Endometrial microvascular endothelial cells (primary cell): ENCODE measurements around the gene LMCD1. TPM values are rescaled to one million over a fixed set of nuclear protein-coding genes. Genes with fewer than 3 reads are reported as not detected.

ENCODE experiments used
- in situ Hi-C: cut with HindIII; loops from 2 replicates; pipeline ENCODE4 v1.10.0; 2017; ENCODE audit warnings: low sequenced_read_pairs, low pct_unique_long_range_greater_than_20kb; ENCODE audit errors: inconsistent ontology term
- total RNA-seq: library from RNA; depleted of rRNA; stranded (reverse); fragments of >200 nt; gene quantifications from one replicate; pipeline ENCODE4 v1.2.3, GENCODE V29; 2015; ENCODE audit errors: inconsistent ontology term

The LMCD1 gene
- total RNA-seq, 1 donor from 2014 or later, result 39.1 TPM

DNA sequence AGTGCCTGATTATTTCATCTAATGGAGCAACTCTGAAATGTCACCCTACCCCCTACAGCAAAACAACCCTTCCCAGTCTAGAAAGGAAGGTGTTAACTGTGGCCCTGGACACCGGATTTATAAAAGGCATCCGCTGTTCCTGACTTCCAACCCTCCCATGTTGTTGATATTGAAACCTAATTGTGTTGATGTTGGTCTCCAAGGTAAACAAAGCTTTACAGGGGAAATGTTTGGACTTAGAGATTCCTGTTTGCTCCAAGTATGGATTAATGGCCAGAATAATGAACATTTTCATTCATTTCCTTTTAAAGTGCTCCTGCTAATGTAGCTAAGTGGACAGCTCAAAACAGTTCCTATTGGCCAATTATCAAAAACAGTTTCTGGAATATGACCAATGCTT, 19.4 kb upstream of the LMCD1 start:
- in situ Hi-C loops, result no loop called here

DNA sequence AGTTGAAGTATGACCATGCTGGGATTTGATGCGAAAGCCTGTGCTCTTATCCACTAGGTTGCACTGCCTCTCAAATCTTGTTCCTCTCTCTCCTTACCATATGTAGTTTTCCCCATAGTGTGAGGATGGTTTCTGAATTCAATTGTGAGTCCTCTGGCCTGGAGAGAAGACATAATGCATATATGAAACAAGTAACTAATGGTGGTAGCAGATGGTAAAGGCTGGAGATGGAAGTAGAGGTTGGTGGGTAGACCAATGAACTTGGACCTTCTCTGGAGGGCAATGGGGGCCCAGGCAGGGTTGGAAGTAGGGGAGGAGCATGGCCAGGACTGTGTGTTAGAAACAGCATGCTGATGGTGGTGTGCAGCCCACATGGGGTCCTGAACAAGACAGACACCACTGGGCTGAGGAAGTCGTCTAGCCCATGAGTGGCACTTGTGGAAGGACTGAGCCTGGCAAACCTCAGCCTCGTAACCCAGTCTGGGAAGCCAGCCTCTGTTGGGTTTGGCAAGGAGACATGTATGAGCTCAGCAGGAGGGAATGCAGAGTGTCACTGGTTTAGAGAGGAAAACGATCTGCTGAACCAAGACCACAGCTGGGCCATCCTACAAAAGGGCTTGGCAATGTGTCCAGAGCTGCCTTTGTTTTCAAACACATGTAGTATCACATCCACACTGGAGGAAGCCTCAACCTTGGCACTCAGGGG, 18.5 kb upstream of the LMCD1 start:
- in situ Hi-C loops, result no loop called here

- in situ Hi-C loops, result no loop called here
Observed at GRCh38 chr3:8484409-8485140, 17.0 kb upstream of the LMCD1 start.

- in situ Hi-C loops, result no loop called here
Observed at GRCh38 chr3:8485141-8485870, 16.3 kb upstream of the LMCD1 start.

DNA sequence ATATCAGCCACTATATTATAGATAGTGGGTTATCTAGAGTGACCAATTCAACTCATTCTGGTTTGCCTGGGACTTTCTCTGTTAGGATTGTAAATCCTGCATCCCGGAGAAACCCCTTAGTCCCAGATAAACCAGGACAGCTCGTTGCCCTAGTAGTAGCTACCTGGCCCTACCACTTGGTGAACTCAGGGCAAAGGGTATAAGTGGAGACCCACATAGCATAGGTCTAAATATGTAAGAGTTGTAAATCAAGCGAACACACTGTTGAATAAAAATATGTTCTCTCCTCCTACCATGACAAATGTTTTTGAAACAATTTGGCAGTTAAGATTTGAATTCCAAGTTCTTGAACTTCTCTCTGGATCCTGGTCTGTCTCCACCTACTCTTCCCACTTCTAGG, 15.7 kb upstream of the LMCD1 start:
- in situ Hi-C loops, result no loop called here

GRCh38 chr3:8486434-8486833, 15.2 kb upstream of the LMCD1 start:
- in situ Hi-C loops, result no loop called here

DNA sequence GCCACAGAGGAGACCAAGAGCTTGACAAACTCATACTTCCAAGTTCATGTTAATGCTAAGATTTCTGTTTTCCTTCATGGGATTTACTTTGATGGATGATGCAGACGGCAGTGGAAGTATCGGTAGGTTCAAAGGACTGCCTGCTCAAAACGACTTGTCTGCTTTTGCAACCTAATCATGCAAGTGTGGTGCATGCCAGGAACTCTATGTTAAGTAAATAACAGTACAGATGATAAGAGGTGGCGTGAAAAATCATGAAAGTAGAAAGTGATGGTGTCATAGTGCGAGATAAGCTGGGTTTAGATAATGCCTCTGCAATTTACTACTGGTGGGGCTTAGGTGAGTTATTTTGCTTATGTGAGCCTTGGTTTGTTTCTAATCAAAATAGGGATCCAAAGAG, 14.7 kb upstream of the LMCD1 start:
- in situ Hi-C loops, result no loop called here

- in situ Hi-C loops, result no loop called here
Observed at GRCh38 chr3:8488411-8488810, 13.2 kb upstream of the LMCD1 start.

DNA sequence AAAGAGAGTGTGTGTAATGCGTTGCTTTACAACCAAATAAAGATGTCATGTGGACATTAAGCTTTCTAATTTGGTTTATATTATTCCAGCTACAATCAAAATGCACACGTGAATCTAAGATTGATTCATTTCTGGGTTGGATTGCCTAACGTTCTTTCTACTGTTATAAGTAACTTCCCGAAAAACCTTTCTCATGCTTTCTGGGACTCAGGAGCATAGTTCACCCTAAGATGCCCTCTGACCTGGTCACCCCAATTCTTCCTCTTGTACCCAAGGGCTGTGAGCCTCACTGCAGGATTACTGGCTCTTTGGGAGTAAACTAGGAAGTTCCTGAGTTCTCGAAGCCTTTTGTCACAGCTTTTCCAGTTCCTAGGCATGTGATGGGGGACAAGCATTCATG, 12.7 kb upstream of the LMCD1 start:
- in situ Hi-C loops, result no loop called here

DNA sequence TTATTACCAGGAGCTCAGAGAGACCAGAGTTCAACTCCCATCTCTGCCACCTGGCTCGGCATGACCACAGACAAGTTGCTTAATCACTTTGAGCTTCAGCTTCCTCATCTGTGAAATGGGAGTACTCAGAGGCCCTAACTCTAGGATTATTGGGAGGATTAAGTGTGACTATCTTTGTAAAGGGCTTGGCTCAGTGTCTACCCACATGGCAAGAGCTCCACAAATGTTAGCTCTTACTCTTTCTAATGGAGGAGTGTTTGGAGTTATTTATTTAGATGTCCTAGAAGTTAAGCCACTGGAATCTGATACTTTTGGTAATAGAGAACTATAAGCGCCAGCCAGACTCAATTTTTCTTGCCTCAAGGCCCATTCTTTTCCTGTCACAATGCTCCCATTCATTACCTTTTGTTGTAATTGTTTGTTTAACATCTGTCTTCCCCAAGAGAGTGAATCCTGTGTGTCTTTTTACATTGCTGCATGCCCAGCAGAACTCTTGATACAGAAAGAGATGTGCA, 12.3 kb upstream of the LMCD1 start:
- in situ Hi-C loops, result no loop called here

- in situ Hi-C loops, result no loop called here
Observed at GRCh38 chr3:8490079-8490552, 11.5 kb upstream of the LMCD1 start.

DNA sequence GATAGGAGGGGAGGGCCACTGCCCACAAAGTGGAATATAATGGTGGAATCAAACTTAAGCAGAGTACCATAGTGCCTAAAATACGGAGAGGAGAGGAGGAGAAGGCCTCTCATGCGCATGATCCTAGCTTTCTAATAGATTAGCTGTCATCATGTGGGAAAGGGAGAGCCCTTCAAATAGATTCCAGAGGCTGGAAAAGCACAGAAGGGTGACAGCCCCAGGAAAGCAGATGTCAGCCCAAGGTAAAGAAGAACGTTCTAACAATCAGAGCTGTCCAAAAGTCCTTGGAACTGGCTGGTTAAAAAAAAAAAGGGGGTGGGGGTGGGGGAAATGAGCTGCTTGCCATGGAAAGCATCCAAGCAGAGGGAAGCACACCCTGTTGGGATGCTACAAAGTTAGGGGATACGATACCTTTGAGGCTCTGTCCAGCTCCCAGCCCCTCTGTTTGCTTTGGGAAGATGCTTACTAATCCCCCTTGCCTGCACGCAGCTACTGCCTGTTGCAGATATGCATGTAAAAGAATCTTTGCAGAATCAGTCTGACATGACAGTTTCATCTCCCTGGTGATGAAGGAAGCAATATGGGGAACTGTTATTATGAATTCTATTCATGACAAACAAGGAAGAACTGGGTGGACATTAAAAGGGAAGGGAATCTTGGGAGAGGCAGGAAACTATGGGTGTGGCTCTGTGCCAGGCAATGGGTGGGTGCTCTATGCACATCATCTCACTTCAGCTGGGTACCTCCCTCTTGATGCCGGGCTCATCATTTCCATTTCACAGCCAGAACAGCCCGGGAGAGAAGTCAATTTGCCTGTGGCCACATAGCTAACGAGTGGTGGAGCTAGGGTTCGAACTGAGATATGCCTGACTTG, 10.1 kb upstream of the LMCD1 start:
- in situ Hi-C loops, result no loop called here

GRCh38 chr3:8492744-8493511, 8.7 kb upstream of the LMCD1 start:
- in situ Hi-C loops, result no loop called here

GRCh38 chr3:8493744-8494143, 7.9 kb upstream of the LMCD1 start:
- in situ Hi-C loops, result no loop called here

DNA sequence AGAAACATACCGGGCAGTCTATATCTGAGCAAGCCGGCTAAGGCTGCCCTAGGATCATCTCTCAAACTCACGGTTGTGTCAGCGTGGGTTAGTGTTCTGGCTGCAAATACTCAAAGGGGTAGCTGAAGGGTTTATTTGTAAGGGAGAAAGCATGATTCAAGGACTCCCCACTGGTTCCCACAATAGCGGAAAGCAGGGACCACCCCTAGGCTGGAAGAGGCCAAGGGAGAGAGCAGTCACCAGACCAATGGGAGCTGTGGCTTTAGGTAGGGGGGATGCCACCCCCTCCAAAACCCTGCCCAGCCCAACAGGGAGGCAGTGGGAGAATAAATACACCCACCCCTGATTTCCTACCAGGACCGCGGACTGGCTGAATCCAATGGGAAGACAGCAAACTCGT, 7.3 kb upstream of the LMCD1 start:
- in situ Hi-C loops, result no loop called here

DNA sequence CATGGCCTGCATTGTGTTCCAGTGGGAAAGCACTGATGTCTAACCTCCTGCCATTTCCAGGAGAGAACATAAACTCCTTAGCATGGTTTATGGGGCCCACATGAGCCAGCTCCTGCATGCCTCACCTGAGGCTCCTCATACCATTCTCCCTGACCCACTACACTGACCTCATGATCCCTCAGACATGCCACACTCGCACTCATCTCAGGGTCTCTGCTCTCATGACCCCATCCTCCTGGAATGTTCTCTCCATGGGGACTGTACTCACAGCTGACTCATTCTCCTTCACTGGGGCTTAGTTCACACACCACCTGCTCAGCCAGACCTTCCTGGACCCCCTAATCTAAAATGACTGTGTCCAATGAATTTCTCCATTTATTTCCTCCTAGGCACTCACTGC, 4.0 kb upstream of the LMCD1 start:
- in situ Hi-C loops, result no loop called here

DNA sequence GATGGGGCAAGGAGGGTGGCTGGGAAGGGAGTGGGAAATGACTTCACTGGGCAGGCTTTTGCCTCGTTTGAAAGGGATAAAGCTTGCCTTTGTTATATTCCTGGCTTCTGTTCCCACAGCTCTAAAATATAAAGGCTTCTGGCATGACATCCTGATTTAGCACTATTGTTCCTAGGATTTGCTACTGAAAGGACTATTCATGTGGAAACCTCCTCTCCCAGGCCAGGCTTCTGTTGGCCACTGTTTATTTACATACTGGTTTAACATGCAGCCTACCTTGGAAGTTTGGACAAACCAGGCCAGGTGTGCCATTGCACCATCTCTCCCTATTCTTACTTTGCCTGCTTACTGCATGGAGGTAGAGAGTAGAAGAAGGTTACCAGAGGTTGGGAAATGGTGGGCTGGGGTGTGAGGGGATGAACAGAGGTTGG, 2.4 kb upstream of the LMCD1 start:
- in situ Hi-C loops, result no loop called here
